ENCODE measurements around the gene CNTNAP2.
A peak's percentile ranks its signal among the peaks of the same experiment; 100 is the strongest.
"Not testable (repeated sequence)": the region's sequence is repeated elsewhere in the genome, so short reads cannot be mapped to it uniquely, and the experiment has no call there.

Gene CNTNAP2

GRCh38 chr7:148265896-148266295, 2149.3 kb downstream of the CNTNAP2 start:
- DNase-seq (ENCODE audit: low read depth), result no peak

- DNase-seq (ENCODE audit: low read depth), result no peak
Measured at GRCh38 chr7:148266795-148267194, 2150.2 kb downstream of the CNTNAP2 start.

- DNase-seq (ENCODE audit: low read depth), result no peak
Measured at GRCh38 chr7:148270576-148270975, 2154.0 kb downstream of the CNTNAP2 start.

GRCh38 chr7:148274118-148274517, 2157.5 kb downstream of the CNTNAP2 start:
- no peak for DNase-seq (ENCODE audit: low read depth)

GRCh38 chr7:148275359-148275890, 2158.8 kb downstream of the CNTNAP2 start:
- DNase-seq (ENCODE audit: low read depth), result no peak

GRCh38 chr7:148276314-148277041, 2159.9 kb downstream of the CNTNAP2 start:
- DNase-seq (ENCODE audit: low read depth), result no peak

GRCh38 chr7:148277042-148277660, 2160.6 kb downstream of the CNTNAP2 start:
- DNase-seq (ENCODE audit: low read depth), result no peak

GRCh38 chr7:148286150-148286549, 2169.5 kb downstream of the CNTNAP2 start:
- DNase-seq (ENCODE audit: low read depth), result no peak

- DNase-seq (ENCODE audit: low read depth), result no peak
Measured at GRCh38 chr7:148287538-148287937, 2170.9 kb downstream of the CNTNAP2 start.

- DNase-seq (ENCODE audit: low read depth), result no peak
Measured at GRCh38 chr7:148288592-148289151, 2172.1 kb downstream of the CNTNAP2 start.

GRCh38 chr7:148289630-148290029, 2173.0 kb downstream of the CNTNAP2 start:
- no peak for DNase-seq (ENCODE audit: low read depth)

- DNase-seq (ENCODE audit: low read depth), result no peak
Measured at GRCh38 chr7:148290538-148290937, 2173.9 kb downstream of the CNTNAP2 start.

GRCh38 chr7:148291799-148292198, 2175.2 kb downstream of the CNTNAP2 start:
- DNase-seq (ENCODE audit: low read depth), result no peak

GRCh38 chr7:148296994-148297644, 2180.5 kb downstream of the CNTNAP2 start:
- DNase-seq (ENCODE audit: low read depth), result no peak

GRCh38 chr7:148298768-148299167, 2182.2 kb downstream of the CNTNAP2 start:
- DNase-seq (ENCODE audit: low read depth), result not testable (repeated sequence)

- DNase-seq (ENCODE audit: low read depth), result no peak
Measured at GRCh38 chr7:148299350-148300276, 2183.0 kb downstream of the CNTNAP2 start.

- DNase-seq (ENCODE audit: low read depth), result not testable (repeated sequence)
Measured at GRCh38 chr7:148302436-148302835, 2185.8 kb downstream of the CNTNAP2 start.

- DNase-seq (ENCODE audit: low read depth), result peak; percentile 30
Measured at GRCh38 chr7:148303295-148304082, 2186.9 kb downstream of the CNTNAP2 start.

GRCh38 chr7:148304083-148304335, 2187.4 kb downstream of the CNTNAP2 start:
- DNase-seq (ENCODE audit: low read depth), result no peak

- DNase-seq (ENCODE audit: low read depth), result no peak
Measured at GRCh38 chr7:148304456-148304855, 2187.9 kb downstream of the CNTNAP2 start.

GRCh38 chr7:148306759-148307158, 2190.2 kb downstream of the CNTNAP2 start:
- no peak for DNase-seq (ENCODE audit: low read depth)

Measured in iris pigment epithelial cell (primary cell).